ENCODE data around the gene SLC2A5. TPM values are rescaled to one million over a fixed set of nuclear protein-coding genes. Genes with fewer than 3 reads are reported as not detected.

Gene SLC2A5
- total and polyA plus RNA-seq, 2 of the 4 experiments (the other 2 are of a cell fraction), result 0.03 to 0.18 TPM

- TF ChIP-seq SMC3 (IDR thresholded peaks at IDR 0.05; ENCODE audit: low read depth, low read length) (no peak), CHD1 (IDR thresholded peaks at IDR 0.05; ENCODE audit: low read depth, low read length) (no peak), POLR2A (IDR thresholded peaks at IDR 0.05; ENCODE audit: low read depth, low read length) (no peak)
Observed at GRCh38 chr1:9112961-9113880, 43.8 kb upstream of the SLC2A5 start (continued).

GRCh38 chr1:9111957-9112356, 42.5 kb upstream of the SLC2A5 start:
- Histone ChIP-seq H2AFZ (replicated peaks; ENCODE audit: low read length, poor library complexity) (no peak overlapping the region), H4K20me1 (ENCODE audit: insufficient read depth, low read length) (no peaks in the 10 kb centered on the region; the same call in none of the 2 replicates), H2BK120ac (ENCODE audit: low read depth, low read length) (no peak overlapping the region), H3K36me3 (ENCODE audit: control insufficient read depth, insufficient read depth, low read length) (no peaks in the 10 kb centered on the region; the same call in 1 of the 2 replicates), H4K5ac (ENCODE audit: low read depth, low read length) (no peak overlapping the region), H3K14ac (replicated peaks; ENCODE audit: low read depth, low read length) (no peak overlapping the region), H2BK15ac (ENCODE audit: low read depth, low read length) (no peak overlapping the region), H3K27me3 (ENCODE audit: control insufficient read depth, insufficient read depth, low read length) (no peaks in the 10 kb centered on the region), H3K4me1 (ENCODE audit: control insufficient read depth, insufficient read depth, low read length) (peaks cover 2% of the 10 kb centered on the region; the same call in 1 of the 2 replicates), H2BK20ac (ENCODE audit: low read depth, low read length) (no peak overlapping the region), H2AK5ac (ENCODE audit: low read depth, low read length) (no peak overlapping the region; the same call in 1 of the 2 replicates), H3K9me1 (ENCODE audit: insufficient read depth, low read length) (no peaks in the 10 kb centered on the region), H3K4ac (ENCODE audit: low read depth, low read length) (no peak overlapping the region), H3K56ac (ENCODE audit: extremely low read depth, insufficient read depth, low read length) (no peak overlapping the region), H2AK9ac (replicated peaks; ENCODE audit: low read depth, low read length, poor library complexity) (no peak overlapping the region), H3K9me3 (ENCODE audit: control insufficient read depth, insufficient read depth, low read length) (no peaks in the 10 kb centered on the region), H4K8ac (ENCODE audit: low read depth in 2 of 2, low read length in 2 of 2) (no peak overlapping the region), H2BK5ac (ENCODE audit: low read depth, low read length, poor library complexity, severe bottlenecking) (no peak overlapping the region), H3K23ac (ENCODE audit: low read depth, low read length) (no peak overlapping the region), H3K79me1 (ENCODE audit: low read depth in 1 of 2, low read length in 2 of 2) (peaks cover 0 to 3% of the 10 kb centered on the region in 2 experiments; a peak in 1 of 4 replicates), H3K9ac (ENCODE audit: low read depth, low read length) (no peak overlapping the region), H3K18ac (ENCODE audit: low read depth, low read length) (no peak overlapping the region), H3K4me2 (ENCODE audit: low read depth, low read length) (no peak overlapping the region), H4K91ac (ENCODE audit: insufficient read depth, low read depth, low read length) (no peak overlapping the region), H3K4me3 (ENCODE audit: insufficient read depth, low read depth, low read length) (no peak overlapping the region), H3K27ac (ENCODE audit: insufficient read depth, low read length) (no peak overlapping the region)
- POLR2A ChIA-PET (ENCODE audit: unreplicated experiment), result no interaction called here
- CTCF ChIA-PET, result no interaction called here
- WGBS, 2 experiments (ENCODE audit: extremely low coverage in 2 of 2, insufficient read length in 1 of 2), result 100% methylated on average over 5 of the region's 9 CpGs; no CpG with 5 or more reads in 1 of the 2 experiments
- in situ Hi-C loops (cut with MboI; ENCODE audit: low sequenced_read_pairs) (loop anchor here (5.0 kb wide), 1 partner anchor 85 kb away; no protein-coding TSS in a partner anchor), dilution Hi-C loops (cut with HindIII; ENCODE audit: low sequenced_read_pairs, unreplicated experiment) (no loop called here), intact Hi-C loops (cut with micrococcal nuclease) (loop anchor here (2.0 to 5.0 kb wide), 3 partner anchors 155 to 379 kb away; no protein-coding TSS in a partner anchor)
- DNase-seq, result no peak
- ATAC-seq (ENCODE audit: low read depth), result no peak
- no TSS peak for BruUV-seq (replicated peaks)
- TF ChIP-seq MAZ (IDR thresholded peaks at IDR 0.05; ENCODE audit: borderline replicate concordance, low read depth, low read length) (no peak), BHLHE40 (IDR thresholded peaks at IDR 0.05; ENCODE audit: low read depth, low read length) (no peak), MAFK (IDR thresholded peaks at IDR 0.05; ENCODE audit: low read depth, low read length) (no peak), POLR2A (IDR thresholded peaks at IDR 0.05; ENCODE audit: low read depth, low read length) (no peak), ELK1 (IDR thresholded peaks at IDR 0.05; ENCODE audit: borderline replicate concordance, low read depth, low read length) (no peak), RAD21 (IDR thresholded peaks at IDR 0.05; ENCODE audit: low read length) (no peak), FOS (IDR thresholded peaks at IDR 0.05; ENCODE audit: low read depth, low read length) (no peak), CTCF (conservative IDR thresholded peaks at IDR 0.05; ENCODE audit: low read depth, low read length) (no peak), NFE2L2 (IDR thresholded peaks at IDR 0.05; ENCODE audit: low read depth, low read length) (no peak), MXI1 (IDR thresholded peaks at IDR 0.05; ENCODE audit: borderline replicate concordance, low read depth, low read length) (no peak), CHD1 (IDR thresholded peaks at IDR 0.05; ENCODE audit: low read depth, low read length) (no peak)
